GM12864 (cell line): Measurements from ENCODE around the gene TAF11L4.
"Not testable (repeated sequence)": the region's sequence is repeated elsewhere in the genome, so short reads cannot be mapped to it uniquely, and the experiment has no call there.

Source experiments
- DNase-seq: peaks from one replicate; pipeline ENCODE4 v3.0.0-alpha.2; 2011; ENCODE audit warnings: low read depth
- H3K4me3 ChIP-seq: 2 replicates; pipeline ENCODE4 v1.5.1; 2011; ENCODE audit warnings: mild to moderate bottlenecking, low read depth, low read length, control low read depth
- TF ChIP-seq, protein P1 (sequence below): IDR thresholded peaks from 2 replicates; pipeline ENCODE4 v1.5.1; 2011; ENCODE audit warnings: low read depth, mild to moderate bottlenecking, moderate library complexity, low read length, control low read depth, inconsistent platforms; ENCODE audit errors: missing control alignments

TAF11L4 gene

GRCh38 chr5:17521501-17521900, at the start of gene TAF11L4:
Gene TAF11L4 (plus strand): TSS chr5:17521801.
- not testable (repeated sequence) for H3K4me3 ChIP-seq, DNase-seq

DNA sequence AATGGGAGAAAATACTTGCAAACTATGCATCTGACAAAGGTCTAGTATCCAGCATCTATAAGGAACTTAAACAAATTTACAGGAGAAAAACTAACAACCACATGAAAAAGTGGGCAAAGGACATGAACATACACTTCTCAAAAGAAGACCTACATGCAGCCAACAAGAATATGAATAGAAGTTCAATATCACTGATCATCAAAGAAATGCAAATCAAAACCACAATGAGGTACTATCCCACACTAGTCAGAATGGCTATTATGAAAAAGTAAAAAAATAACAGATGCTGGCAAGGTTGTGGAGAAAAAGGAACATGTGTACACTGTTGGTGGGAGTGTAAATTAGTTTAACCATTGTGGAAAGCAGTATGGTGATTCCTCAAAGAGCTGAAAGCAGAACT, 46.5 kb upstream of the TAF11L4 start:
- not testable (repeated sequence) for DNase-seq, H3K4me3 ChIP-seq

DNA sequence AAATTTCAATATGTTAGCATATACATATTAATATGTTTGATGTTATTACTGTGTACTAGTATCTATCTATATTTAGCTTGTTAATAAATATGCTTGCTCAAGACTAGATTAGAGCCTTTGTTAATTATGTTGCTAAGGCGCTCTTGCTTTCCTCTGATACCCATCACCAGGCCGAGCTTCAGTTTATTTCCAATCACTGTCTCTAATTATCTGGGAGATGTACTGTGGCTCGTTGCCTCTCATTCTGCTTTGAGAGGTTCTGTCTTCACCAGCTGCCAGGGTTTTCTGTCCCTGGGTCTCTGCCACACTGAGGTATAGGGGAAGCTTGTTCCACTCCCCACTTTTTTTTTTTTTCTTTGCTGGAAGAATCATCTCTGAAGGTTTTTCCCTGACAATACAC, 44.6 kb upstream of the TAF11L4 start:
- DNase-seq, result no peak
- H3K4me3 ChIP-seq, result no peak overlapping the region
- TF ChIP-seq, protein P1, sequence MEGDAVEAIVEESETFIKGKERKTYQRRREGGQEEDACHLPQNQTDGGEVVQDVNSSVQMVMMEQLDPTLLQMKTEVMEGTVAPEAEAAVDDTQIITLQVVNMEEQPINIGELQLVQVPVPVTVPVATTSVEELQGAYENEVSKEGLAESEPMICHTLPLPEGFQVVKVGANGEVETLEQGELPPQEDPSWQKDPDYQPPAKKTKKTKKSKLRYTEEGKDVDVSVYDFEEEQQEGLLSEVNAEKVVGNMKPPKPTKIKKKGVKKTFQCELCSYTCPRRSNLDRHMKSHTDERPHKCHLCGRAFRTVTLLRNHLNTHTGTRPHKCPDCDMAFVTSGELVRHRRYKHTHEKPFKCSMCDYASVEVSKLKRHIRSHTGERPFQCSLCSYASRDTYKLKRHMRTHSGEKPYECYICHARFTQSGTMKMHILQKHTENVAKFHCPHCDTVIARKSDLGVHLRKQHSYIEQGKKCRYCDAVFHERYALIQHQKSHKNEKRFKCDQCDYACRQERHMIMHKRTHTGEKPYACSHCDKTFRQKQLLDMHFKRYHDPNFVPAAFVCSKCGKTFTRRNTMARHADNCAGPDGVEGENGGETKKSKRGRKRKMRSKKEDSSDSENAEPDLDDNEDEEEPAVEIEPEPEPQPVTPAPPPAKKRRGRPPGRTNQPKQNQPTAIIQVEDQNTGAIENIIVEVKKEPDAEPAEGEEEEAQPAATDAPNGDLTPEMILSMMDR, result no peak

- H3K4me3 ChIP-seq, result no peak overlapping the region
- no peak for DNase-seq
- TF ChIP-seq, protein P1, result no peak
Measured at GRCh38 chr5:17477573-17478265, 43.9 kb upstream of the TAF11L4 start.

GRCh38 chr5:17481378-17481777, 40.2 kb upstream of the TAF11L4 start:
- TF ChIP-seq, protein P1, result no peak
- H3K4me3 ChIP-seq, result no peak overlapping the region
- no peak for DNase-seq

GRCh38 chr5:17482790-17483189, 38.8 kb upstream of the TAF11L4 start:
- TF ChIP-seq, protein P1, result no peak
- no peak overlapping the region for H3K4me3 ChIP-seq
- DNase-seq, result no peak

DNA sequence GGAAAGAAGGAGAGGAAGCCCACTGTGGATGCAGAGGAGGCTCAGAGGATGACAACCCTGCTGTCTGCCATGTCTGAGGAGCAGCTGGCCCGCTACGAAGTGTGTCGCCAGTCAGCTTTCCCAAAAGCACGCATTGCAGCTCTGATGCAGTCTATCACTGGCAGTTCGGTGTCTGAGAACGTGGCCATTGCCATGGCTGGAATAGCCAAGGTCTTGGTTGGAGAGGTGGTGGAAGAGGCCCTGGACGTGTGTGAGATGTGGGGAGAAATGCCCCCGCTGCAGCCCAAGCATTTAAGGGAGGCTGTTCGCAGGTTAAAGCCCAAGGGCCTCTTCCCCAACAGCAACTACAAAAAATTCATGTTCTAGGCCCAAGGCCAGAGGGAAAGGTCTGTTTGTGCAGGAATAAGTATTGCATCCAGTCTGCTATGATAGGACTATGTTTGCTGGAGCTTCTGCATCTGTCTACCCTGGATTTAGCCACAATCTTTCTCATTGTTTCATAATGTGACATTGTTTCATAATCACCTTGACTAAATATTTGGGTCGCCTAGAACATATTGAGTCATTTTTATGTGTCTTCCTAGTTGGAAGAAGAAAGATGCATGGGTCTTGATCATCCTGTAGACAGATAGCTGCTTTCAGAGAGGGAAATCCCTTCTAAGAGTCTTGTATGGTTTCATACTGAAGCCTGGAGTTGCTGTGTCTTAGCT, 35.0 kb upstream of the TAF11L4 start:
- not testable (repeated sequence) for H3K4me3 ChIP-seq, DNase-seq

- DNase-seq, result no peak
- TF ChIP-seq, protein P1, result no peak
- H3K4me3 ChIP-seq, result no peak overlapping the region
Measured at GRCh38 chr5:17487174-17487512, 34.5 kb upstream of the TAF11L4 start.

DNA sequence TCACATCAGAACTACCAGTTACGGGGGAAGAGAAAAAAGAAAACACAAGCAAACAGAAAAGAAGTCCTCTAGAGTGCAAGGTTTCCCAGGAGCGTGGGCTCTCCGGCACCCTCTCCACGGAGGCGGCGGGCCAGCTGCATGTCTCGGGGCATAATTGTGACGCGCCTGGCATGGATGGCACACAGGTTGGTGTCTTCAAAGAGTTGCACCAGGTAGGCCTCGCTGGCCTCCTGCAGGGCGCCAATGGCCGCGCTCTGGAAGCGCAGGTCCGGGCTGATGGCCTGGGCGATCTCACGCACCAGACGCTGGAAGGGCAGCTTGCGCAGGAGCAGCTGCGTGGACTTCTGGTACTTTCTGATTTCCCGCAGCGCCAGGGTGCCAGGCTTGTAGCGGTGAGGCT, 30.3 kb upstream of the TAF11L4 start:
- H3K4me3 ChIP-seq, DNase-seq: not testable (repeated sequence)
